ENCODE measurements around the gene DCC. TPM values are rescaled to one million over a fixed set of nuclear protein-coding genes. Genes with fewer than 3 reads are reported as not detected.

Gene DCC
- total RNA-seq, 1 experiment from 2014 or later: not detected

- Histone ChIP-seq H3K27ac (ENCODE audit: low read depth, low read length) (no peak overlapping the region), H3K79me2 (ENCODE audit: insufficient read depth, low read length) (no peaks in the 10 kb centered on the region), H3K9me2 (ENCODE audit: insufficient read depth) (no peaks in the 10 kb centered on the region), H2AFZ (ENCODE audit: low read depth, low read length, poor library complexity, severe bottlenecking) (no peak overlapping the region), H3K27me3 (ENCODE audit: insufficient read depth, low read length) (no peaks in the 10 kb centered on the region), H3K36me3 (ENCODE audit: control insufficient read depth in 1 of 2, insufficient read depth in 2 of 2, low read length in 2 of 2) (no peaks in the 10 kb centered on the region), H3K9me3 (ENCODE audit: control insufficient read depth in 1 of 2, insufficient read depth in 1 of 2, low read depth in 1 of 2, low read length in 2 of 2) (peaks cover 9 to 18% of the 10 kb centered on the region in 2 experiments; a peak in 3 of 4 replicates), H3K9ac (ENCODE audit: low read length) (no peak overlapping the region), H4K20me1 (ENCODE audit: insufficient read depth) (no peaks in the 10 kb centered on the region), H3K4me1 (ENCODE audit: control insufficient read depth in 1 of 2, insufficient read depth in 2 of 2, low read length in 2 of 2) (no peaks in the 10 kb centered on the region), H3K4me3 (replicated peaks in 1 of 2; ENCODE audit: low read depth in 1 of 2, low read length in 2 of 2) (no peak overlapping the region), H3K4me2 (ENCODE audit: low read length) (no peak overlapping the region)
- RAD21 ChIA-PET (ENCODE audit: low non-redundant PET in 1 of 2, low total read pairs in 2 of 2, uncharacterized antibody in 2 of 2, unreplicated experiment in 2 of 2): no interaction called here
- ATAC-seq (no peak), DNase-seq (ENCODE audit: low read depth, low spot score) (no peak)
- intact Hi-C loops (cut with micrococcal nuclease): no loop called here
- POLR2A ChIA-PET: no interaction called here
- BruUV-seq (replicated peaks): no TSS peak
- no peak for TF ChIP-seq RAD21 (IDR thresholded peaks at IDR 0.05; ENCODE audit: low read depth)
- TF ChIP-seq EGR1 (IDR thresholded peaks at IDR 0.05; ENCODE audit: low read depth): no peak
- no peak for TF ChIP-seq CEBPB (IDR thresholded peaks at IDR 0.05; ENCODE audit: low read depth)
- TF ChIP-seq, protein P1, sequence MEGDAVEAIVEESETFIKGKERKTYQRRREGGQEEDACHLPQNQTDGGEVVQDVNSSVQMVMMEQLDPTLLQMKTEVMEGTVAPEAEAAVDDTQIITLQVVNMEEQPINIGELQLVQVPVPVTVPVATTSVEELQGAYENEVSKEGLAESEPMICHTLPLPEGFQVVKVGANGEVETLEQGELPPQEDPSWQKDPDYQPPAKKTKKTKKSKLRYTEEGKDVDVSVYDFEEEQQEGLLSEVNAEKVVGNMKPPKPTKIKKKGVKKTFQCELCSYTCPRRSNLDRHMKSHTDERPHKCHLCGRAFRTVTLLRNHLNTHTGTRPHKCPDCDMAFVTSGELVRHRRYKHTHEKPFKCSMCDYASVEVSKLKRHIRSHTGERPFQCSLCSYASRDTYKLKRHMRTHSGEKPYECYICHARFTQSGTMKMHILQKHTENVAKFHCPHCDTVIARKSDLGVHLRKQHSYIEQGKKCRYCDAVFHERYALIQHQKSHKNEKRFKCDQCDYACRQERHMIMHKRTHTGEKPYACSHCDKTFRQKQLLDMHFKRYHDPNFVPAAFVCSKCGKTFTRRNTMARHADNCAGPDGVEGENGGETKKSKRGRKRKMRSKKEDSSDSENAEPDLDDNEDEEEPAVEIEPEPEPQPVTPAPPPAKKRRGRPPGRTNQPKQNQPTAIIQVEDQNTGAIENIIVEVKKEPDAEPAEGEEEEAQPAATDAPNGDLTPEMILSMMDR (IDR thresholded peaks at IDR 0.05 in 2 of 3, conservative IDR thresholded peaks at IDR 0.05 in 1 of 3; ENCODE audit: borderline replicate concordance in 1 of 3, insufficient read depth in 1 of 3, low read depth in 2 of 3, low read length in 2 of 3): no peak
- no peak for TF ChIP-seq JUND (IDR thresholded peaks at IDR 0.05)
- TF ChIP-seq YY1 (IDR thresholded peaks at IDR 0.05; ENCODE audit: extremely low read depth, insufficient replicate concordance, low read depth, low read length): no peak
- TF ChIP-seq EZH2 (IDR thresholded peaks at IDR 0.05): no peak
- no peak for TF ChIP-seq POLR2AphosphoS5 (IDR thresholded peaks at IDR 0.05; ENCODE audit: low read depth, low read length)
- no peak for TF ChIP-seq SP1 (IDR thresholded peaks at IDR 0.05; ENCODE audit: low read depth)
- TF ChIP-seq ELF1 (IDR thresholded peaks at IDR 0.05; ENCODE audit: borderline replicate concordance, low read depth): no peak
- no peak for TF ChIP-seq REST (IDR thresholded peaks at IDR 0.05; ENCODE audit: low read depth)
- no peak for TF ChIP-seq FOSL1 (IDR thresholded peaks at IDR 0.05; ENCODE audit: low read depth)
- TF ChIP-seq ZFX (IDR thresholded peaks at IDR 0.05): no peak
- no peak for TF ChIP-seq ATF3 (IDR thresholded peaks at IDR 0.05)
- TF ChIP-seq, protein P2, sequence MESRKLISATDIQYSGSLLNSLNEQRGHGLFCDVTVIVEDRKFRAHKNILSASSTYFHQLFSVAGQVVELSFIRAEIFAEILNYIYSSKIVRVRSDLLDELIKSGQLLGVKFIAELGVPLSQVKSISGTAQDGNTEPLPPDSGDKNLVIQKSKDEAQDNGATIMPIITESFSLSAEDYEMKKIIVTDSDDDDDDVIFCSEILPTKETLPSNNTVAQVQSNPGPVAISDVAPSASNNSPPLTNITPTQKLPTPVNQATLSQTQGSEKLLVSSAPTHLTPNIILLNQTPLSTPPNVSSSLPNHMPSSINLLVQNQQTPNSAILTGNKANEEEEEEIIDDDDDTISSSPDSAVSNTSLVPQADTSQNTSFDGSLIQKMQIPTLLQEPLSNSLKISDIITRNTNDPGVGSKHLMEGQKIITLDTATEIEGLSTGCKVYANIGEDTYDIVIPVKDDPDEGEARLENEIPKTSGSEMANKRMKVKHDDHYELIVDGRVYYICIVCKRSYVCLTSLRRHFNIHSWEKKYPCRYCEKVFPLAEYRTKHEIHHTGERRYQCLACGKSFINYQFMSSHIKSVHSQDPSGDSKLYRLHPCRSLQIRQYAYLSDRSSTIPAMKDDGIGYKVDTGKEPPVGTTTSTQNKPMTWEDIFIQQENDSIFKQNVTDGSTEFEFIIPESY (IDR thresholded peaks at IDR 0.05; ENCODE audit: extremely low read depth, insufficient replicate concordance, low read length): no peak
- TF ChIP-seq POLR2A (IDR thresholded peaks at IDR 0.05; ENCODE audit: borderline replicate concordance, extremely low read depth, insufficient read depth, insufficient read length): no peak
- CTCF ChIA-PET: no interaction called here
These were observed 943.7 kb downstream of the DCC start for GRCh38 chr18:53283708-53284107.

All from HCT116 (cell line).